PFSK-1 (cell line): Measurements from ENCODE around the gene ACTG1.

Source experiments
- FOXP2 ChIP-seq: optimal IDR thresholded peaks from 2 replicates; pipeline ENCODE3; 2011; ENCODE audit warnings: borderline replicate concordance, control low read depth, inconsistent platforms; ENCODE audit not compliant: insufficient read depth; ENCODE audit errors: extremely low read length, extremely low read depth
- POLR2AphosphoS5 ChIP-seq: IDR thresholded peaks from 2 replicates; pipeline ENCODE4 v1.6.1; 2012; ENCODE audit warnings: low read depth, mild to moderate bottlenecking, control low read depth, low read length, moderate library complexity
- SIN3A ChIP-seq: IDR thresholded peaks from 2 replicates; pipeline ENCODE4 v1.6.1; 2012; ENCODE audit warnings: mild to moderate bottlenecking, low read length, moderate library complexity, borderline replicate concordance; ENCODE audit not compliant: insufficient read depth
- TAF1 ChIP-seq: IDR thresholded peaks from 2 replicates; pipeline ENCODE4 v1.6.1; 2012; ENCODE audit warnings: low read length, control low read depth, borderline replicate concordance; ENCODE audit not compliant: insufficient read depth
- TF ChIP-seq, protein P1 (sequence below), 2 experiments: IDR thresholded peaks; 2 replicates each; pipeline versions ENCODE4 v1.6.1 to v1.8.0; 2011 to 2012; ENCODE audit warnings: low read depth in 2 of 2, low read length in 2 of 2, control low read depth in 1 of 2, inconsistent platforms in 1 of 2, mild to moderate bottlenecking in 1 of 2, moderate library complexity in 1 of 2; ENCODE audit not compliant: insufficient read depth in 1 of 2

GRCh38 chr17:81542431-81543338 lies 30.1 kb upstream of the ACTG1 start:
- TF ChIP-seq, protein P1, sequence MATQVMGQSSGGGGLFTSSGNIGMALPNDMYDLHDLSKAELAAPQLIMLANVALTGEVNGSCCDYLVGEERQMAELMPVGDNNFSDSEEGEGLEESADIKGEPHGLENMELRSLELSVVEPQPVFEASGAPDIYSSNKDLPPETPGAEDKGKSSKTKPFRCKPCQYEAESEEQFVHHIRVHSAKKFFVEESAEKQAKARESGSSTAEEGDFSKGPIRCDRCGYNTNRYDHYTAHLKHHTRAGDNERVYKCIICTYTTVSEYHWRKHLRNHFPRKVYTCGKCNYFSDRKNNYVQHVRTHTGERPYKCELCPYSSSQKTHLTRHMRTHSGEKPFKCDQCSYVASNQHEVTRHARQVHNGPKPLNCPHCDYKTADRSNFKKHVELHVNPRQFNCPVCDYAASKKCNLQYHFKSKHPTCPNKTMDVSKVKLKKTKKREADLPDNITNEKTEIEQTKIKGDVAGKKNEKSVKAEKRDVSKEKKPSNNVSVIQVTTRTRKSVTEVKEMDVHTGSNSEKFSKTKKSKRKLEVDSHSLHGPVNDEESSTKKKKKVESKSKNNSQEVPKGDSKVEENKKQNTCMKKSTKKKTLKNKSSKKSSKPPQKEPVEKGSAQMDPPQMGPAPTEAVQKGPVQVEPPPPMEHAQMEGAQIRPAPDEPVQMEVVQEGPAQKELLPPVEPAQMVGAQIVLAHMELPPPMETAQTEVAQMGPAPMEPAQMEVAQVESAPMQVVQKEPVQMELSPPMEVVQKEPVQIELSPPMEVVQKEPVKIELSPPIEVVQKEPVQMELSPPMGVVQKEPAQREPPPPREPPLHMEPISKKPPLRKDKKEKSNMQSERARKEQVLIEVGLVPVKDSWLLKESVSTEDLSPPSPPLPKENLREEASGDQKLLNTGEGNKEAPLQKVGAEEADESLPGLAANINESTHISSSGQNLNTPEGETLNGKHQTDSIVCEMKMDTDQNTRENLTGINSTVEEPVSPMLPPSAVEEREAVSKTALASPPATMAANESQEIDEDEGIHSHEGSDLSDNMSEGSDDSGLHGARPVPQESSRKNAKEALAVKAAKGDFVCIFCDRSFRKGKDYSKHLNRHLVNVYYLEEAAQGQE (IDR thresholded peaks at IDR 0.05; ENCODE audit: insufficient read depth in 1 of 2, low read depth in 2 of 2, low read length in 2 of 2), result no peak
- no peak for TF ChIP-seq SIN3A
- TF ChIP-seq TAF1, result no peak
- TF ChIP-seq POLR2AphosphoS5, result peak; percentile 31; the same call in 1 of the 2 replicates
- no peak for TF ChIP-seq FOXP2
